RWPE2 (cell line): Measurements from ENCODE around the gene ALDH3B2.
"Not testable (repeated sequence)": the region's sequence is repeated elsewhere in the genome, so short reads cannot be mapped to it uniquely, and the experiment has no call there.

ENCODE experiments used
- ATAC-seq: fragments of 200-7000 bp; cut with Tn5 transposase; 3 replicates; pipeline ENCODE4 v1.9.1; 2021; ENCODE audit warnings: low read depth
- DNase-seq: peaks from one replicate; pipeline ENCODE4 v3.0.0-alpha.2; 2020; ENCODE audit warnings: low spot score
- H3K27ac ChIP-seq: fragments of 450-650 bp; 2 replicates; pipeline ENCODE4 v1.5.1; 2017; ENCODE audit warnings: mild to moderate bottlenecking; ENCODE audit not compliant: poor library complexity, severe bottlenecking
- H3K27me3 ChIP-seq: fragments of 250-450 bp; sonication (Bioruptor Pico); 2 replicates; pipeline ENCODE4 v1.5.1; 2021; ENCODE audit warnings: mild to moderate bottlenecking, moderate library complexity; ENCODE audit not compliant: insufficient read depth, poor library complexity, severe bottlenecking
- H3K36me3 ChIP-seq: fragments of 250-450 bp; sonication (Bioruptor Pico); 2 replicates; pipeline ENCODE4 v1.5.1; 2020; ENCODE audit warnings: low read depth, mild to moderate bottlenecking, moderate library complexity
- H3K4me1 ChIP-seq: fragments of 250-450 bp; sonication (Bioruptor Pico); 2 replicates; pipeline ENCODE4 v1.5.1; 2021; ENCODE audit warnings: mild to moderate bottlenecking, moderate library complexity; ENCODE audit not compliant: insufficient read depth, poor library complexity, severe bottlenecking
- H3K4me3 ChIP-seq: fragments of 250-450 bp; sonication (Bioruptor Pico); 2 replicates; pipeline ENCODE4 v1.5.1; 2021; ENCODE audit warnings: mild to moderate bottlenecking, moderate library complexity; ENCODE audit not compliant: severe bottlenecking
- H3K9me3 ChIP-seq: fragments of 250-450 bp; sonication (Bioruptor Pico); 2 replicates; pipeline ENCODE4 v1.5.1; 2021; ENCODE audit warnings: mild to moderate bottlenecking, moderate library complexity; ENCODE audit not compliant: severe bottlenecking
- CTCF ChIP-seq: fragments of 450-650 bp; IDR thresholded peaks from one replicate; pipeline ENCODE4 v1.5.1; 2017; ENCODE audit warnings: mild to moderate bottlenecking, moderate library complexity; ENCODE audit not compliant: poor library complexity, severe bottlenecking

Gene ALDH3B2

GRCh38 chr11:67663532-67664212 lies 10.8 kb downstream of the ALDH3B2 start:
- H3K27me3 ChIP-seq = no peaks in the 10 kb centered on the region
- TF ChIP-seq CTCF = no peak
- H3K36me3 ChIP-seq = no peaks in the 10 kb centered on the region
- H3K4me1 ChIP-seq = no peaks in the 10 kb centered on the region
- no peak overlapping the region for H3K4me3 ChIP-seq
- H3K9me3 ChIP-seq = no peaks in the 10 kb centered on the region
- H3K27ac ChIP-seq = no peak overlapping the region
- ATAC-seq = no peak
- no peak for DNase-seq

GRCh38 chr11:67662835-67663531 lies 11.4 kb downstream of the ALDH3B2 start:
- DNase-seq (no peak), ATAC-seq (no peak)
- Histone ChIP-seq H3K27ac (no peak overlapping the region), H3K4me1 (no peaks in the 10 kb centered on the region), H3K9me3 (no peaks in the 10 kb centered on the region), H3K27me3 (no peaks in the 10 kb centered on the region), H3K36me3 (no peaks in the 10 kb centered on the region), H3K4me3 (no peak overlapping the region)
- TF ChIP-seq CTCF = no peak

GRCh38 chr11:67662142-67662834 lies 12.1 kb downstream of the ALDH3B2 start:
- no peak overlapping the region for H3K4me3 ChIP-seq

GRCh38 chr11:67660752-67661151 lies 13.7 kb downstream of the ALDH3B2 start:
- not testable (repeated sequence) for DNase-seq, H3K27me3 ChIP-seq, H3K36me3 ChIP-seq, H3K4me1 ChIP-seq, H3K4me3 ChIP-seq, ATAC-seq, H3K27ac ChIP-seq, H3K9me3 ChIP-seq

More at GRCh38 chr11:67662142-67662834, 12.1 kb downstream of the ALDH3B2 start:
- DNase-seq (no peak), ATAC-seq (no peak)
- Histone ChIP-seq H3K9me3 (no peaks in the 10 kb centered on the region), H3K4me1 (no peaks in the 10 kb centered on the region), H3K27ac (no peak overlapping the region), H3K27me3 (no peaks in the 10 kb centered on the region), H3K36me3 (no peaks in the 10 kb centered on the region)
- TF ChIP-seq CTCF = no peak

- H3K27me3 ChIP-seq, H3K36me3 ChIP-seq, H3K27ac ChIP-seq, ATAC-seq, H3K4me1 ChIP-seq, H3K4me3 ChIP-seq, DNase-seq: not testable (repeated sequence)
- TF ChIP-seq CTCF = peak; percentile 62
- peaks cover 14% of the 10 kb centered on the region for H3K9me3 ChIP-seq
These were observed 14.7 kb downstream of the ALDH3B2 start for GRCh38 chr11:67659651-67660165.
